Stomach (tissue), 9 donors: ENCODE measurements around the gene LYPD6B. TPM values are rescaled to one million over a fixed set of nuclear protein-coding genes. Genes with fewer than 3 reads are reported as not detected.
A peak's percentile ranks its signal among the peaks of the same experiment; 100 is the strongest.

Experiments used
- DNase-seq, 2 donors: peaks; one replicate each; pipeline versions ENCODE4 v3.0.0 to v3.0.0-alpha.2; 2013 to 2019
- H3K27ac ChIP-seq, 5 donors: fragments of 200-600 bp in 4 of 5; sonication (generic) in 4 of 5; one replicate each; pipeline ENCODE4 v1.5.1; 2013 to 2019; ENCODE audit warnings: mild to moderate bottlenecking in 1 of 5, moderate library complexity in 1 of 5
- H3K27me3 ChIP-seq, 3 donors: fragments of 200-600 bp; sonication (generic); one replicate each; pipeline ENCODE4 v1.5.1; 2017 to 2019; ENCODE audit warnings: mixed run types in 1 of 3
- H3K36me3 ChIP-seq, 4 donors: fragments of 200-600 bp; sonication (generic); 1 replicate in 3 of 4; 2 replicates in 1 of 4; pipeline ENCODE4 v1.5.1; 2016 to 2019
- H3K4me1 ChIP-seq, 4 donors: fragments of 200-600 bp; sonication (generic); one replicate each; pipeline ENCODE4 v1.5.1; 2016 to 2019
- H3K4me3 ChIP-seq, 4 donors: fragments of 200-600 bp; sonication (generic) in 3 of 4; one replicate each; pipeline ENCODE4 v1.5.1; 2016 to 2019; ENCODE audit warnings: mild to moderate bottlenecking in 1 of 4
- H3K9me3 ChIP-seq, 4 donors: fragments of 200-600 bp; sonication (generic); one replicate each; pipeline ENCODE4 v1.5.1; 2016 to 2019
- EP300 ChIP-seq: sonication (generic); formaldehyde crosslinking; IDR thresholded peaks from one replicate; pipeline ENCODE4 v1.6.1; 2017; ENCODE audit warnings: antibody characterized with exemption
- POLR2A ChIP-seq, 4 donors: fragments of 450-650 bp; IDR thresholded peaks; one replicate each; pipeline ENCODE4 v1.6.1; 2016; ENCODE audit warnings: antibody characterized with exemption in 4 of 4, control low read depth in 2 of 4, mild to moderate bottlenecking in 1 of 4, moderate library complexity in 1 of 4
- POLR2AphosphoS5 ChIP-seq, 3 donors: sonication (generic); formaldehyde crosslinking; IDR thresholded peaks; one replicate each; pipeline ENCODE4 v1.6.1; 2016; ENCODE audit warnings: antibody characterized with exemption in 3 of 3
- WGBS, 5 donors: extraction: QIAGEN DNeasy Blood & Tissue Kit in 3 of 5; methylation state at CpG; one replicate each; pipeline versions ENCODE4 v1.1.5 to v1.1.7; 2013 to 2018; 5-methylcytosine and 5-hydroxymethylcytosine counted together
- intact Hi-C: fragments of 100-400 bp; cut with DNase I; formaldehyde crosslinking; loops from one replicate; pipeline ENCODE4 v1.15.1; 2023; ENCODE audit warnings: low total_unique reads
- polyA plus RNA-seq, 3 donors: library from polyadenylated mRNA; stranded (reverse); fragments of 200-250 nt; gene quantifications; one replicate each; pipeline ENCODE4 v1.2.3, GENCODE V29; 2013
- total RNA-seq, 5 donors: library from RNA; depleted of rRNA; stranded (reverse); fragments of >200 nt; gene quantifications; one replicate each; pipeline versions ENCODE4 v1.1.0 to v1.2.3, GENCODE V29; 2014 to 2016
- TF ChIP-seq, protein P1 (sequence below), 7 experiments: fragments of 450-650 bp in 4 of 7; fragments of 200-600 bp in 3 of 7; sonication (generic) in 3 of 7; IDR thresholded peaks; one replicate each; pipeline ENCODE4 v1.5.1; 2016 to 2019; ENCODE audit warnings: antibody characterized with exemption in 7 of 7, control low read depth in 2 of 7, mild to moderate bottlenecking in 1 of 7
- donor health status: healthy with polysubstance abuse.
- donor health status: Bipolar disorder and iron deficiency.
- donor health status: healthy.

The LYPD6B gene
- total and polyA plus RNA-seq, 8 donors = 10.9 to 88.7 (median 20.5) TPM; not detected in 1

DNA sequence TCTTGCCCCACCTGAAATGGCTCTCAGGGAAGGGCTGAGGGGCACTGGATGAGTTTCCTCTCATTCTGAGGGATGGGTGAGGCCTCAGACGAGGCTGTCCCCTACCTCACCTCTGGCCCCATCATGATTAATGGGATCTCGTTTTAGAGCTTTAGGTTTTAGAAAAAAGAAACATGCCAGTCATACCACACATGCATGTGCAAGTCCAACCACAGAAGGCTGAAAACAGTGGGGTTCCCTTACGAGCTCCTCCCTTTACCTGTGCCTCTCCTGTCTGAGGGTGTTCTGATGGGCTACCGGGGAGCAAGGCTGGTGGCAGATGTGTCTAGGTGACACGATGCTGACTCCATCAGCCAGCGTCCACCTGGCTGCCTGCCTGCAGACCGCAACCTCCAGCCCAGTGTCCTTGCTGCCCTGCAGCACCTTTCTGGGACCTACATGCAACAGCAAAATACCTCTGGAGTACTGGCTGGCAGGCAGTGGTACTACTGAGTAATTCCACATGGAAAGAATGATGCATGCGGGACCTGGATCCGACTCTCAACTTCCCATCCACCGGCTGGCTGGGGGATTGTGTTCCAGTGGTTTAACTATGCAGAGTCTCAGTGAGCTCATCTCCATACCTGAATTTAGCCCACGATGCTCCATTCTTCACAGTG is 9.1 kb upstream of the LYPD6B start:
- Histone ChIP-seq H3K27ac (no peak overlapping the region), H3K9me3 (no peaks in the 10 kb centered on the region), H3K27me3 (peaks cover 0 to 18% (median 0%) of the 10 kb centered on the region in 3 donors), H3K4me3 (no peak overlapping the region), H3K36me3 (no peaks in the 10 kb centered on the region), H3K4me1 (peaks cover 0 to 26% (median 5%) of the 10 kb centered on the region in 4 donors)
- 80 to 86% (median 82%) methylated on average over 7 to 11 of the region's 11 CpGs for WGBS, 5 donors
- DNase-seq = no peak
- TF ChIP-seq, protein P1, sequence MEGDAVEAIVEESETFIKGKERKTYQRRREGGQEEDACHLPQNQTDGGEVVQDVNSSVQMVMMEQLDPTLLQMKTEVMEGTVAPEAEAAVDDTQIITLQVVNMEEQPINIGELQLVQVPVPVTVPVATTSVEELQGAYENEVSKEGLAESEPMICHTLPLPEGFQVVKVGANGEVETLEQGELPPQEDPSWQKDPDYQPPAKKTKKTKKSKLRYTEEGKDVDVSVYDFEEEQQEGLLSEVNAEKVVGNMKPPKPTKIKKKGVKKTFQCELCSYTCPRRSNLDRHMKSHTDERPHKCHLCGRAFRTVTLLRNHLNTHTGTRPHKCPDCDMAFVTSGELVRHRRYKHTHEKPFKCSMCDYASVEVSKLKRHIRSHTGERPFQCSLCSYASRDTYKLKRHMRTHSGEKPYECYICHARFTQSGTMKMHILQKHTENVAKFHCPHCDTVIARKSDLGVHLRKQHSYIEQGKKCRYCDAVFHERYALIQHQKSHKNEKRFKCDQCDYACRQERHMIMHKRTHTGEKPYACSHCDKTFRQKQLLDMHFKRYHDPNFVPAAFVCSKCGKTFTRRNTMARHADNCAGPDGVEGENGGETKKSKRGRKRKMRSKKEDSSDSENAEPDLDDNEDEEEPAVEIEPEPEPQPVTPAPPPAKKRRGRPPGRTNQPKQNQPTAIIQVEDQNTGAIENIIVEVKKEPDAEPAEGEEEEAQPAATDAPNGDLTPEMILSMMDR (IDR thresholded peaks at IDR 0.05) = no peak
- TF ChIP-seq EP300 = no peak
- no peak for TF ChIP-seq POLR2A (IDR thresholded peaks at IDR 0.05)
- TF ChIP-seq POLR2AphosphoS5 (IDR thresholded peaks at IDR 0.05) = no peak
- intact Hi-C loops = no loop called here

DNA sequence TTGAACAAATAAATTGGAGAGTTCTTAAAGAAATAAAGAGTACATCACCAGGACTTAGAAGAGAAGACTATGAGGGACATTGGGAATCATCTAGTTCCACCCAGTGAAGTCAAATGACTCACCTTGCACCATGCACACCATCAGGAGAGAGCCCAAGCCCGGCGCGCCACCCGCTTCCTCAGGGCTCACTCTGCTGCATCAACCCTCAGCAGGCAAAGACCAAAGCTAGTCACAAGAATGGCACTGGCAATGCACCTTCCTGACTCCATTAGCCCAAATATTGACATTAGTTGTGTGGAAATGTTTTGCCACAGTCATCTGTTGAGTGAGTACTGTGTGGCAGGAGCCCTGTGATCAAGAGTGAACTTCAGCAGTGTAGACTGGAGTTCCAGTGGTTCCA is 7.1 kb upstream of the LYPD6B start:
- TF ChIP-seq, protein P1 (IDR thresholded peaks at IDR 0.05) = no peak
- TF ChIP-seq EP300 (no peak), POLR2AphosphoS5 (IDR thresholded peaks at IDR 0.05) (no peak), POLR2A (IDR thresholded peaks at IDR 0.05) (no peak)
- DNase-seq = no peak
- peaks cover 0 to 18% (median 5%) of the 10 kb centered on the region in 4 donors for H3K4me1 ChIP-seq
- H3K4me3 ChIP-seq = no peak overlapping the region
- H3K36me3 ChIP-seq = no peaks in the 10 kb centered on the region
- peaks cover 0 to 26% (median 0%) of the 10 kb centered on the region in 3 donors for H3K27me3 ChIP-seq
- no peak overlapping the region for H3K27ac ChIP-seq
- 86 to 98% (median 96%) methylated on average over 4 of the region's 4 CpGs for WGBS, 5 donors
- intact Hi-C loops = loop anchor here (10.0 kb wide), 1 partner anchor 283 kb away; no protein-coding TSS in a partner anchor
- no peaks in the 10 kb centered on the region for H3K9me3 ChIP-seq

- Histone ChIP-seq H3K27ac (no peak overlapping the region), H3K36me3 (no peaks in the 10 kb centered on the region), H3K27me3 (peaks cover 0 to 40% (median 4%) of the 10 kb centered on the region in 3 donors), H3K9me3 (no peaks in the 10 kb centered on the region), H3K4me1 (peaks cover 4 to 32% (median 11%) of the 10 kb centered on the region in 4 donors), H3K4me3 (no peak overlapping the region)
- DNase-seq = peak; percentile 63 to 90
- 30 to 63% (median 42%) methylated on average over 7 to 8 of the region's 8 CpGs for WGBS, 5 donors
- intact Hi-C loops = loop anchor here (10.0 kb wide), 1 partner anchor 281 kb away; no protein-coding TSS in a partner anchor
- TF ChIP-seq EP300 (no peak), POLR2AphosphoS5 (IDR thresholded peaks at IDR 0.05) (peak in 1 of 3 donors; percentile 40)
Measured at GRCh38 chr2:149033716-149034115, 4.8 kb upstream of the LYPD6B start.

DNA sequence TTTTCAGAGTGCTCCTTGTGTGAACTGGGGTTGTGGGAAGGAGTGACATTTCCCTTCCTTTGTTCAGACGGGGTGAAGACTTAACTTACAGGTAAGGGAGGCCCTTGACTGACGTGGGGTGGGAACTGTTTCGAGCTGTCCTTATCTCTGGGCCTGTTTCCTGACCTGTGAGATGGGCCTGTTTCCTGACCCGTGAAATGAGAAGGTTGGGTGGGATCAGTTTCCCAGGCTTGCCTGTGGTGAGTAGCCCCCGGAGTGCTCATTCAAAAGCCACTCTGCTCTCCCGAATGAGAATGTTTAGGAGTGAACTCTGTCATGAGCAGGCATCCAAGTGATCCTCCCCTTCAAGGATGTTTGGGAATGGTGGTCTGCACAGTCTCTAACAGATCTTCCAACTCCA is 4.1 kb upstream of the LYPD6B start:
- no peaks in the 10 kb centered on the region for H3K36me3 ChIP-seq

More for the DNA sequence above, 4.1 kb upstream of the LYPD6B start:
- H3K4me1 ChIP-seq = peaks cover 4 to 37% (median 15%) of the 10 kb centered on the region in 4 donors
- H3K27me3 ChIP-seq = peaks cover 0 to 44% (median 11%) of the 10 kb centered on the region in 3 donors
- H3K4me3 ChIP-seq = no peak overlapping the region
- TF ChIP-seq POLR2AphosphoS5 (IDR thresholded peaks at IDR 0.05) (no peak), EP300 (no peak), POLR2A (IDR thresholded peaks at IDR 0.05) (no peak)
- TF ChIP-seq, protein P1 (IDR thresholded peaks at IDR 0.05) = no peak
- WGBS, 5 donors = 62 to 76% (median 72%) methylated on average over 6 of the region's 6 CpGs
- no peak overlapping the region for H3K27ac ChIP-seq
- DNase-seq = no peak
- intact Hi-C loops = loop anchor here (10.0 kb wide), 1 partner anchor 280 kb away; no protein-coding TSS in a partner anchor
- no peaks in the 10 kb centered on the region for H3K9me3 ChIP-seq
